AG04449 (cell line): ENCODE data around the gene TNS3.
"Not testable (repeated sequence)": the region's sequence is repeated elsewhere in the genome, so short reads cannot be mapped to it uniquely, and the experiment has no call there.

Source experiments
- CTCF ChIA-PET: fragments of 350-600 bp; formaldehyde crosslinking; extraction: SDS; loops from one replicate; lab custom pipeline; 2021; ENCODE audit warnings: antibody characterized with exemption; lab: Yijun Ruan, JAX
- POLR2A ChIA-PET: fragments of 400-600, 350-600 bp; formaldehyde crosslinking; extraction: SDS; loops from one replicate; lab custom pipeline; 2020; ENCODE audit warnings: antibody characterized with exemption, inconsistent platforms; lab: Yijun Ruan, JAX
- DNase-seq: peaks from one replicate; pipeline ENCODE4 v3.0.0-alpha.2; 2010; ENCODE audit warnings: low read depth, low spot score
- H3K4me3 ChIP-seq: 2 replicates; pipeline ENCODE4 v1.5.1; 2011; ENCODE audit warnings: low read depth, mild to moderate bottlenecking, control low read depth, low read length
- CTCF ChIP-seq: IDR thresholded peaks from one replicate; pipeline ENCODE4 v1.5.1; 2011; ENCODE audit warnings: mild to moderate bottlenecking, moderate library complexity, low read length, control low read depth, inconsistent platforms; ENCODE audit not compliant: insufficient read depth; ENCODE audit errors: missing control alignments

Gene TNS3

GRCh38 chr7:47604496-47604890 lies 22.6 kb upstream of the TNS3 start:
- TF ChIP-seq CTCF, result no peak
- CTCF ChIA-PET, result interaction anchor here (2.0 kb wide), 1 partner anchor 20 kb away, joined by 4 read pairs; no protein-coding TSS in a partner anchor
- H3K4me3 ChIP-seq, result no peak overlapping the region
- no peak for DNase-seq
- POLR2A ChIA-PET, result no interaction called here

GRCh38 chr7:47603514-47604255 lies 21.8 kb upstream of the TNS3 start:
- DNase-seq, H3K4me3 ChIP-seq, POLR2A ChIA-PET: not testable (repeated sequence)
- CTCF ChIA-PET, result interaction anchor here (1.0 to 2.0 kb wide), 2 partner anchors 20 to 183 kb away, joined by 3 to 4 read pairs; no protein-coding TSS in a partner anchor

GRCh38 chr7:47602272-47603004 lies 20.5 kb upstream of the TNS3 start:
- CTCF ChIA-PET, result interaction anchor here (1.1 kb wide), 1 partner anchor 167 kb away, joined by 3 read pairs; no protein-coding TSS in a partner anchor
- POLR2A ChIA-PET, result no interaction called here
- H3K4me3 ChIP-seq, result no peak overlapping the region
- TF ChIP-seq CTCF, result no peak
- no peak for DNase-seq

GRCh38 chr7:47601881-47602249 lies 20.0 kb upstream of the TNS3 start:
- no peak for DNase-seq
- H3K4me3 ChIP-seq, result no peak overlapping the region
- CTCF ChIA-PET, result interaction anchor here (1.1 kb wide), 1 partner anchor 166 kb away, joined by 3 read pairs; no protein-coding TSS in a partner anchor
- POLR2A ChIA-PET, result interaction anchor here (1.5 kb wide), 2 partner anchors 8 to 10 kb away, joined by 3 to 13 read pairs; no protein-coding TSS in a partner anchor
- no peak for TF ChIP-seq CTCF

GRCh38 chr7:47601119-47601880 lies 19.4 kb upstream of the TNS3 start:
- ChIA-PET CTCF (interaction anchor here (0.8 to 1.5 kb wide), 4 partner anchors 9 to 187 kb away, joined by 3 read pairs; no protein-coding TSS in a partner anchor), POLR2A (interaction anchor here (1.0 to 1.5 kb wide), 5 partner anchors 9 to 218 kb away, joined by 3 to 13 read pairs (median 4); no protein-coding TSS in a partner anchor)
- DNase-seq, result peak; percentile 87
- TF ChIP-seq CTCF, result no peak
- peak overlapping the region; percentile 16; the same call in 1 of the 2 replicates for H3K4me3 ChIP-seq
